ENCODE results near the gene ADSL.

Gene ADSL

GRCh38 chr22:40347300-40347699, 1.0 kb downstream of the ADSL start:
- in situ Hi-C loops (cut with HindIII; ENCODE audit: low pct_ligation_motif_present, low sequenced_read_pairs) = no loop called here
- H3K4me3 ChIP-seq (ENCODE audit: low read depth, low read length) = peak overlapping the region; percentile 94
- no peak for DNase-seq
- H3K36me3 ChIP-seq (replicated peaks) = peaks cover 24% of the 10 kb centered on the region
- no peaks in the 10 kb centered on the region for H3K27me3 ChIP-seq (replicated peaks)
- no peak overlapping the region for H3K27ac ChIP-seq
- no peak for TF ChIP-seq CTCF (IDR thresholded peaks at IDR 0.05; ENCODE audit: low read depth, low read length, missing control alignments)

- TF ChIP-seq CTCF (IDR thresholded peaks at IDR 0.05; ENCODE audit: low read depth, low read length, missing control alignments) = peak; percentile 89
- H3K27ac ChIP-seq = no peak overlapping the region
- peaks cover 32% of the 10 kb centered on the region for H3K36me3 ChIP-seq (replicated peaks)
- peak; percentile 44 for DNase-seq
- in situ Hi-C loops (cut with HindIII; ENCODE audit: low pct_ligation_motif_present, low sequenced_read_pairs) = no loop called here
- peak overlapping the region; percentile 7 for H3K4me3 ChIP-seq (ENCODE audit: low read depth, low read length)
- H3K27me3 ChIP-seq (replicated peaks) = no peaks in the 10 kb centered on the region
Measured at GRCh38 chr22:40348025-40348658, 1.8 kb downstream of the ADSL start.

GRCh38 chr22:40352763-40353162, 6.5 kb downstream of the ADSL start:
- no peak for TF ChIP-seq CTCF (IDR thresholded peaks at IDR 0.05; ENCODE audit: low read depth, low read length, missing control alignments)
- Histone ChIP-seq H3K27me3 (replicated peaks) (no peaks in the 10 kb centered on the region), H3K36me3 (replicated peaks) (peaks cover 57% of the 10 kb centered on the region), H3K4me3 (ENCODE audit: low read depth, low read length) (no peak overlapping the region), H3K27ac (no peak overlapping the region)
- in situ Hi-C loops (cut with HindIII; ENCODE audit: low pct_ligation_motif_present, low sequenced_read_pairs) = no loop called here
- DNase-seq = no peak

- in situ Hi-C loops (cut with HindIII; ENCODE audit: low pct_ligation_motif_present, low sequenced_read_pairs) = no loop called here
- H3K27me3 ChIP-seq (replicated peaks) = no peaks in the 10 kb centered on the region
- no peak for TF ChIP-seq CTCF (IDR thresholded peaks at IDR 0.05; ENCODE audit: low read depth, low read length, missing control alignments)
- peaks cover 82% of the 10 kb centered on the region for H3K36me3 ChIP-seq (replicated peaks)
- DNase-seq = no peak
- H3K27ac ChIP-seq = no peak overlapping the region
- no peak overlapping the region for H3K4me3 ChIP-seq (ENCODE audit: low read depth, low read length)
Measured at GRCh38 chr22:40361100-40361499, 14.8 kb downstream of the ADSL start.

- in situ Hi-C loops (cut with HindIII; ENCODE audit: low pct_ligation_motif_present, low sequenced_read_pairs) = no loop called here
- TF ChIP-seq CTCF (IDR thresholded peaks at IDR 0.05; ENCODE audit: low read depth, low read length, missing control alignments) = no peak
Measured at GRCh38 chr22:40363059-40363458, 16.8 kb downstream of the ADSL start.

GRCh38 chr22:40364431-40364830, 18.1 kb downstream of the ADSL start:
- in situ Hi-C loops (cut with HindIII; ENCODE audit: low pct_ligation_motif_present, low sequenced_read_pairs) = no loop called here
- Histone ChIP-seq H3K27me3 (replicated peaks) (no peaks in the 10 kb centered on the region), H3K36me3 (replicated peaks) (peaks cover 79% of the 10 kb centered on the region), H3K4me3 (ENCODE audit: low read depth, low read length) (no peak overlapping the region), H3K27ac (no peak overlapping the region)
- no peak for DNase-seq
- TF ChIP-seq CTCF (IDR thresholded peaks at IDR 0.05; ENCODE audit: low read depth, low read length, missing control alignments) = no peak

More at GRCh38 chr22:40363059-40363458, 16.8 kb downstream of the ADSL start:
- no peak for DNase-seq
- Histone ChIP-seq H3K27ac (peak overlapping the region; percentile 18), H3K4me3 (ENCODE audit: low read depth, low read length) (no peak overlapping the region), H3K36me3 (replicated peaks) (peaks cover 84% of the 10 kb centered on the region), H3K27me3 (replicated peaks) (no peaks in the 10 kb centered on the region)
